Measurements from ENCODE around the gene CSE1L.
"Not testable (repeated sequence)": the region's sequence is repeated elsewhere in the genome, so short reads cannot be mapped to it uniquely, and the experiment has no call there.

The CSE1L gene

DNA sequence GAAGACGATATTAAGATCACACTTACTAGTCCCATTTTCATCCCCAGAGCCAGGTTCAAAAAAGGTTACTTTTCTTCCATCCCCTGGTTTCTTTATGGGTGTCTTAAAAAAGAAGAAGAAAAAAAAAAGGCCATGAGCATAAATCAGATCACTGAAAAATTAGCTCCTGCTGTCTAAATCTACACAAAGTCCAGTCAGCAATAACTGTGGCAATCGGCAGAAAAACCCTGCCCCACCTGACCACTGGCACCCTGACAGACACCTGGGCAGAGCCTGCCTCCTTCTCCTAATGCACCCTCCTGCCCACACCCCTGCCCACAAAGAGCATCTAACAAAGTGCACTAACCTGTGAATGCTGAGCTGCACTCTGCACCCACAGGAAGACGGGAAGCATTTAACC is 72.2 kb downstream of the CSE1L start:
- no peak for DNase-seq

GRCh38 chr20:49119988-49120387 is 73.9 kb downstream of the CSE1L start:
- DNase-seq: no peak

DNA sequence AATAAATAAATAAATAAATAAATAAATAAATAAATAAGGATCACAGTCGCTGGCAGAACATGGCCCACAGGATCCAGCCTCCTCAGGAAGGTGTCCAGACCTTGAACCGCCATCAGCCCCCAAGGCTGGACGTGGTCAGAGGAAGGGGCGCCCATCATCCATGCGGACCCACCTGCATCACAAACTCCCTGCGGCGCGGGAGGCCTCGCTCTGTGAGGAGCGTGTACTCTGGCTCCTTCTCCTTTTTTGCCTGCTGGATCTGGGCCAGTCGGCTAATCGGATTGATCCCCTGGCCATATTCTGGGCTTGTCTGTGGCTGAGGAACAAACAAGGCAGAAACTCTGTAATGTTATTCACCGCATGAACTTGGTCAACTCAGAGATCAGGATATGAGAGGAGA is 76.8 kb downstream of the CSE1L start:
- DNase-seq: no peak

- DNase-seq: no peak
Observed at GRCh38 chr20:49123982-49124381, 77.9 kb downstream of the CSE1L start.

- DNase-seq: peak in 9 of 56 donors; percentile 1 to 57 (median 5)
Observed at GRCh38 chr20:49132995-49133478, 86.9 kb downstream of the CSE1L start.

DNA sequence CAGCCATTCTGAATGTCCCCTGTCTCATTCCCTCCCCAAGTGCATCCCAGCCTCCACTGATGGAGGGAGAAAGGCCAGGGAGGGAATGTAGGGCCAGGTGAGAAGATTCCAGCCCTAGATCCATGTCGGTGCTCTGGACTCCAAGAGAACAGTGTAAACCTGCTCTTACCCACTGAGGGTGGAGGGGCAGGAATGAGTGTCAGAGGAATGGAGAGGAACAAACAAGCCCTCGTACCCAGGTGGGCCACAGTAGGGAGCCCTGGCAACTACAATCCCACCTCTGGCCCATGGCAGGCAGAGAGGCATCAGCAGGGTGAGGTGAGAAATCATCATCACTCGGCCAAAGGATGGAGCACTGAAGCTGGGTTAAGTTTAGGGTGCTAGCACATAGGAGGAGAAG is 87.5 kb downstream of the CSE1L start:
- no peak for DNase-seq

DNA sequence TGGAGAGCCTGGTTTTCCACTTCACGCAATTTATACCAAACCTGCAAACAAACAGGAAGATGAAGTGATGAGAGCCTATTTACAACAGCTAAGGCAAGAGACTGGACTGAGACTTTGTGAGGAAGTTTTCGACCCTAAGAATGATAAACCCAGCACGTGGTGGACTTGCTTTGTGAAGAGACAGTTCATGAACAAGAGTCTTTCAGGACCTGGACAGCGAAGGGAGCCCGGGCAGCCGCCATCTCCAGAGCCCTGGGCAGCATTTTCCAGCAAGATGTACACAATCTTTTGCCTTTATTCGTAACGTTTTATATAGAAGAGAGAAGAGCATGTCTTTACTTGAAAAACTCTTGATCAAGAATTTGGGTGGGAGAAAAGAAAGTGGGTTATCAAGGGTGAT is 88.7 kb downstream of the CSE1L start:
- not testable (repeated sequence) for DNase-seq

GRCh38 chr20:49136817-49137571 is 90.9 kb downstream of the CSE1L start:
- no peak for DNase-seq

- no peak for DNase-seq
Observed at GRCh38 chr20:49138431-49138830, 92.3 kb downstream of the CSE1L start.

GRCh38 chr20:49140411-49140810 is 94.3 kb downstream of the CSE1L start:
- DNase-seq: no peak

- no peak for DNase-seq
Observed at GRCh38 chr20:49140834-49141233, 94.7 kb downstream of the CSE1L start.

Data from nucleus accumbens (tissue), 56 donors.